ENCODE results near the gene LGR5.

LGR5 gene

DNA sequence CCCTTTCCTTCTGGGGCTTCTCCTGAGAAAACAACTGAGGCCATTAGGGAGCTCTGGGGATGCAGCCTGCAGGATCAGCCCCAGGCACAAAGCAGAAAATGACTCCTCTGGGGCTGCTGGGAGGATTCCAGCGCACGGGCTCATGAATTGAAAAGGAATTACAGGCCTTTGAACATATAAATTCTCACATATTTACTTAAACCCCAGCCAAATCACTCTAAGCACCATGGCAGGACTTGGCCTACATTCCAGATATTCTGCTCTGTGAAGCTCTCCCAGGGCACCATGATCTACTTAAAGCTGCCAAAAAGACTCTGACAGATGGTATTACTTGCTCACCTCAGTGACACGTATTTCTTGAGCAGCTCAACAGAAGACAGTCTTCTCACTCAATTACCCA is 136.9 kb downstream of the LGR5 start:
- H3K9me3 ChIP-seq (ENCODE audit: insufficient read depth, low read length), result no peaks in the 10 kb centered on the region
- no peaks in the 10 kb centered on the region for H3K36me3 ChIP-seq (ENCODE audit: low read length)
- H3K9ac ChIP-seq (ENCODE audit: low read length), result no peak overlapping the region
- H2AFZ ChIP-seq (ENCODE audit: low read depth, low read length, severe bottlenecking), result no peak overlapping the region
- TF ChIP-seq, protein P1, sequence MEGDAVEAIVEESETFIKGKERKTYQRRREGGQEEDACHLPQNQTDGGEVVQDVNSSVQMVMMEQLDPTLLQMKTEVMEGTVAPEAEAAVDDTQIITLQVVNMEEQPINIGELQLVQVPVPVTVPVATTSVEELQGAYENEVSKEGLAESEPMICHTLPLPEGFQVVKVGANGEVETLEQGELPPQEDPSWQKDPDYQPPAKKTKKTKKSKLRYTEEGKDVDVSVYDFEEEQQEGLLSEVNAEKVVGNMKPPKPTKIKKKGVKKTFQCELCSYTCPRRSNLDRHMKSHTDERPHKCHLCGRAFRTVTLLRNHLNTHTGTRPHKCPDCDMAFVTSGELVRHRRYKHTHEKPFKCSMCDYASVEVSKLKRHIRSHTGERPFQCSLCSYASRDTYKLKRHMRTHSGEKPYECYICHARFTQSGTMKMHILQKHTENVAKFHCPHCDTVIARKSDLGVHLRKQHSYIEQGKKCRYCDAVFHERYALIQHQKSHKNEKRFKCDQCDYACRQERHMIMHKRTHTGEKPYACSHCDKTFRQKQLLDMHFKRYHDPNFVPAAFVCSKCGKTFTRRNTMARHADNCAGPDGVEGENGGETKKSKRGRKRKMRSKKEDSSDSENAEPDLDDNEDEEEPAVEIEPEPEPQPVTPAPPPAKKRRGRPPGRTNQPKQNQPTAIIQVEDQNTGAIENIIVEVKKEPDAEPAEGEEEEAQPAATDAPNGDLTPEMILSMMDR (IDR thresholded peaks at IDR 0.05; ENCODE audit: insufficient read depth, low read length, poor library complexity, severe bottlenecking), result no peak
- no peak for TF ChIP-seq EZH2phosphoT487 (conservative IDR thresholded peaks at IDR 0.05; ENCODE audit: low read length)
- H3K4me3 ChIP-seq (ENCODE audit: insufficient read depth, low read length, poor library complexity, severe bottlenecking), result no peak overlapping the region
- H4K20me1 ChIP-seq (ENCODE audit: low read depth, low read length), result no peaks in the 10 kb centered on the region
- H3F3A ChIP-seq (ENCODE audit: insufficient read depth), result no peaks in the 10 kb centered on the region
- no peak overlapping the region for H3K27ac ChIP-seq (ENCODE audit: low read depth, low read length)
- no peaks in the 10 kb centered on the region for H3K79me2 ChIP-seq (ENCODE audit: insufficient read depth, low read length)
- H3K4me2 ChIP-seq (ENCODE audit: low read depth, low read length, poor library complexity, severe bottlenecking), result no peak overlapping the region
- H3K27me3 ChIP-seq (ENCODE audit: low read length), result no peaks in the 10 kb centered on the region
- H3K9me2 ChIP-seq (replicated peaks; ENCODE audit: insufficient read depth, low read length), result no peaks in the 10 kb centered on the region

GRCh38 chr12:71578694-71579258 is 139.2 kb downstream of the LGR5 start:
- Histone ChIP-seq H4K20me1 (ENCODE audit: low read depth, low read length) (no peaks in the 10 kb centered on the region), H3K27ac (ENCODE audit: low read depth, low read length) (no peak overlapping the region), H3K27me3 (ENCODE audit: low read length) (no peaks in the 10 kb centered on the region), H3K79me2 (ENCODE audit: insufficient read depth, low read length) (no peaks in the 10 kb centered on the region), H3K4me2 (ENCODE audit: low read depth, low read length, poor library complexity, severe bottlenecking) (no peak overlapping the region), H3F3A (ENCODE audit: insufficient read depth) (no peaks in the 10 kb centered on the region), H3K9ac (ENCODE audit: low read length) (no peak overlapping the region), H3K4me3 (ENCODE audit: insufficient read depth, low read length, poor library complexity, severe bottlenecking) (no peak overlapping the region), H3K36me3 (ENCODE audit: low read length) (no peaks in the 10 kb centered on the region), H3K9me2 (replicated peaks; ENCODE audit: insufficient read depth, low read length) (no peaks in the 10 kb centered on the region), H3K9me3 (ENCODE audit: insufficient read depth, low read length) (no peaks in the 10 kb centered on the region), H2AFZ (ENCODE audit: low read depth, low read length, severe bottlenecking) (no peak overlapping the region)
- TF ChIP-seq, protein P1 (IDR thresholded peaks at IDR 0.05; ENCODE audit: insufficient read depth, low read length, poor library complexity, severe bottlenecking), result no peak
- no peak for TF ChIP-seq EZH2phosphoT487 (conservative IDR thresholded peaks at IDR 0.05; ENCODE audit: low read length)

DNA sequence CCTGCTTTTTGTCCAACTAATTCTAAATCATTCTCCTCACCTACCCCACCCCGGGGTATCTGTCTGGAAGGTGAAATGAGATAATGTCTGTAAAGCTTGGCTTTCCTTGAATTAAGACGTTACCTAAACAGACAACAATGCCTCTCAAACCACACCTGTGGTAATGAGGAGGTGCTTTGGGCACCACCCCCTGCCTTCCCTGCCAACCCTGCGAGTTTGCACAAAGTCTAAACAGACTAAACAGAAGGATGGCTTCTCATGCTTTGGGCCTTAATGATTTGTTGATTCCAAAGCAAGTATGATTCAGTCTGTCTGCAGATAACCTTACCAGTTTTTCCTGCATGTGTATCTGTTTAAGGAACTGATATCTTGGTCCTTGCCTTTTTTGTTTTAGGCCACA is 141.6 kb downstream of the LGR5 start:
- Histone ChIP-seq H3K36me3 (ENCODE audit: low read length) (no peaks in the 10 kb centered on the region), H2AFZ (ENCODE audit: low read depth, low read length, severe bottlenecking) (no peak overlapping the region), H3K9me2 (replicated peaks; ENCODE audit: insufficient read depth, low read length) (no peaks in the 10 kb centered on the region), H3K79me2 (ENCODE audit: insufficient read depth, low read length) (no peaks in the 10 kb centered on the region), H3K9ac (ENCODE audit: low read length) (no peak overlapping the region), H3F3A (ENCODE audit: insufficient read depth) (no peaks in the 10 kb centered on the region), H4K20me1 (ENCODE audit: low read depth, low read length) (no peaks in the 10 kb centered on the region), H3K9me3 (ENCODE audit: insufficient read depth, low read length) (no peaks in the 10 kb centered on the region), H3K4me2 (ENCODE audit: low read depth, low read length, poor library complexity, severe bottlenecking) (no peak overlapping the region), H3K4me3 (ENCODE audit: insufficient read depth, low read length, poor library complexity, severe bottlenecking) (no peak overlapping the region), H3K27ac (ENCODE audit: low read depth, low read length) (no peak overlapping the region), H3K27me3 (ENCODE audit: low read length) (no peaks in the 10 kb centered on the region)
- TF ChIP-seq EZH2phosphoT487 (conservative IDR thresholded peaks at IDR 0.05; ENCODE audit: low read length), result no peak
- TF ChIP-seq, protein P1 (IDR thresholded peaks at IDR 0.05; ENCODE audit: insufficient read depth, low read length, poor library complexity, severe bottlenecking), result no peak

All from SU-DHL-6 (cell line).